ENCODE measurements around the gene COG3.

DNA sequence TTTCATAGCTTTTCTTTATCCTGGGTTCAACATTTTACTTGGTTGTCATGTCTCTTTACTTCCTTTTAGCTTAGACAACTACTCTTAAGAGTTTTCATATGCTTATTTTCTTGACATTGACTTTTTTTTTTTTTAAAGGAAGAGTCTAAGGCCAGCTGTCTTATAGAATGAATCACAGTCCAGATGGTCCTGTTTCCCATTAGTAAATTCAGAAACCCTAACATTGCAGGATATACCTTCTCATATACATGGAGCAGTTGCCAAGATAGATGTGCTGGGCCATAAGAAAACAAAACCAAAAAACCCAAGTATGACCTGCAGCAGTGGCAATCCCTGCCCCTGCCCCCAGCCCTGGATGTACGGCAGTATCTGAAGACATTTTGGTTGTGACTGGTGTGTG lies 72.8 kb downstream of the COG3 start:
- TF ChIP-seq, protein P1, sequence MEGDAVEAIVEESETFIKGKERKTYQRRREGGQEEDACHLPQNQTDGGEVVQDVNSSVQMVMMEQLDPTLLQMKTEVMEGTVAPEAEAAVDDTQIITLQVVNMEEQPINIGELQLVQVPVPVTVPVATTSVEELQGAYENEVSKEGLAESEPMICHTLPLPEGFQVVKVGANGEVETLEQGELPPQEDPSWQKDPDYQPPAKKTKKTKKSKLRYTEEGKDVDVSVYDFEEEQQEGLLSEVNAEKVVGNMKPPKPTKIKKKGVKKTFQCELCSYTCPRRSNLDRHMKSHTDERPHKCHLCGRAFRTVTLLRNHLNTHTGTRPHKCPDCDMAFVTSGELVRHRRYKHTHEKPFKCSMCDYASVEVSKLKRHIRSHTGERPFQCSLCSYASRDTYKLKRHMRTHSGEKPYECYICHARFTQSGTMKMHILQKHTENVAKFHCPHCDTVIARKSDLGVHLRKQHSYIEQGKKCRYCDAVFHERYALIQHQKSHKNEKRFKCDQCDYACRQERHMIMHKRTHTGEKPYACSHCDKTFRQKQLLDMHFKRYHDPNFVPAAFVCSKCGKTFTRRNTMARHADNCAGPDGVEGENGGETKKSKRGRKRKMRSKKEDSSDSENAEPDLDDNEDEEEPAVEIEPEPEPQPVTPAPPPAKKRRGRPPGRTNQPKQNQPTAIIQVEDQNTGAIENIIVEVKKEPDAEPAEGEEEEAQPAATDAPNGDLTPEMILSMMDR (IDR thresholded peaks at IDR 0.05; ENCODE audit: low read length): no peak
- TF ChIP-seq EZH2 (optimal IDR thresholded peaks at IDR 0.05; ENCODE audit: low read depth, low read length) (no peak), EZH2phosphoT487 (IDR thresholded peaks at IDR 0.05; ENCODE audit: low read length) (no peak)

Measured in MM.1S (cell line).